HG03159 (cell line): Measurements from ENCODE around the gene GPC6.

Source experiments
- ATAC-seq: cut with Tn5 transposase; IDR thresholded peaks from one replicate; pipeline ENCODE4 v1.9.1; 2021; ENCODE audit warnings: mild to moderate bottlenecking, moderate library complexity; ENCODE audit not compliant: unreplicated experiment

GPC6 gene

GRCh38 chr13:93810264-93810663 is 583.7 kb downstream of the GPC6 start:
- ATAC-seq, result no peak

GRCh38 chr13:93811071-93811737 is 584.6 kb downstream of the GPC6 start:
- ATAC-seq, result no peak

GRCh38 chr13:93811738-93812112 is 585.1 kb downstream of the GPC6 start:
- ATAC-seq, result no peak

GRCh38 chr13:93814658-93815057 is 588.1 kb downstream of the GPC6 start:
- no peak for ATAC-seq

GRCh38 chr13:93818345-93818744 is 591.7 kb downstream of the GPC6 start:
- no peak for ATAC-seq

GRCh38 chr13:93819331-93819890 is 592.8 kb downstream of the GPC6 start:
- ATAC-seq, result no peak

- ATAC-seq, result no peak
Observed at GRCh38 chr13:93824286-93824685, 597.7 kb downstream of the GPC6 start.

- no peak for ATAC-seq
Observed at GRCh38 chr13:93834051-93834450, 607.4 kb downstream of the GPC6 start.

- ATAC-seq, result no peak
Observed at GRCh38 chr13:93843082-93843481, 616.5 kb downstream of the GPC6 start.

- no peak for ATAC-seq
Observed at GRCh38 chr13:93847162-93847561, 620.6 kb downstream of the GPC6 start.

GRCh38 chr13:93848247-93848646 is 621.6 kb downstream of the GPC6 start:
- ATAC-seq, result no peak

- no peak for ATAC-seq
Observed at GRCh38 chr13:93851236-93851635, 624.6 kb downstream of the GPC6 start.

GRCh38 chr13:93853912-93854311 is 627.3 kb downstream of the GPC6 start:
- no peak for ATAC-seq

- no peak for ATAC-seq
Observed at GRCh38 chr13:93857126-93857525, 630.5 kb downstream of the GPC6 start.

GRCh38 chr13:93859716-93860115 is 633.1 kb downstream of the GPC6 start:
- ATAC-seq, result no peak

- ATAC-seq, result no peak
Observed at GRCh38 chr13:93861818-93862217, 635.2 kb downstream of the GPC6 start.

- no peak for ATAC-seq
Observed at GRCh38 chr13:93862259-93862658, 635.7 kb downstream of the GPC6 start.

- no peak for ATAC-seq
Observed at GRCh38 chr13:93865235-93865634, 638.6 kb downstream of the GPC6 start.

GRCh38 chr13:93867481-93867880 is 640.9 kb downstream of the GPC6 start:
- no peak for ATAC-seq

GRCh38 chr13:93872376-93872775 is 645.8 kb downstream of the GPC6 start:
- no peak for ATAC-seq

- ATAC-seq, result no peak
Observed at GRCh38 chr13:93872786-93873347, 646.3 kb downstream of the GPC6 start.

- no peak for ATAC-seq
Observed at GRCh38 chr13:93875547-93875946, 648.9 kb downstream of the GPC6 start.

- no peak for ATAC-seq
Observed at GRCh38 chr13:93876236-93876635, 649.6 kb downstream of the GPC6 start.
